CD4-positive, alpha-beta T cell treated with Interleukin-17A for 4 hours (primary cell): ENCODE data around the gene RPH3AL.
"Not testable (repeated sequence)": the region's sequence is repeated elsewhere in the genome, so short reads cannot be mapped to it uniquely, and the experiment has no call there.

ENCODE experiments used
- DNase-seq: peaks from one replicate; pipeline ENCODE4 v3.0.0-alpha.2; 2020; ENCODE audit warnings: mixed read lengths

The RPH3AL gene

DNA sequence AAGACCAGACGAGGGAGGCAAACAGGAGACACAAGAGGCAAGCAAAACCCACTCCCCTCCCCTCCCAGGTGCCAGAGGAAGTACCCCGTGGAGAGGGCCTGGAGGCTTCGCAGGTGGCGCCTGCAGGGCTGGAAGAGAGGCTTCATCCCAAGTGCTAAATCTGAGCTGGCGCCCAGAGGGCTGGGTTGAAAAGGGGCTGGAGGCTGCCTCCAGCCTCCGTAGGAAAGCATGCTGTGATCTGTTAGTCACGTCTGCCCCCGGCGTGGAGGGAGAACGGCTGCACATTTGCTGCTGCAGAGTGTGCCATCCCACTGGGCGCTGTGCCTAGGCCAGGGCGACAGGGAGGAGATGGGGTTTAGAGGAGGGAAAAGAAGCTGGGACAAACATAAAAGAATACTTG lies 16.9 kb downstream of the RPH3AL start:
- DNase-seq: peak; percentile 35

DNA sequence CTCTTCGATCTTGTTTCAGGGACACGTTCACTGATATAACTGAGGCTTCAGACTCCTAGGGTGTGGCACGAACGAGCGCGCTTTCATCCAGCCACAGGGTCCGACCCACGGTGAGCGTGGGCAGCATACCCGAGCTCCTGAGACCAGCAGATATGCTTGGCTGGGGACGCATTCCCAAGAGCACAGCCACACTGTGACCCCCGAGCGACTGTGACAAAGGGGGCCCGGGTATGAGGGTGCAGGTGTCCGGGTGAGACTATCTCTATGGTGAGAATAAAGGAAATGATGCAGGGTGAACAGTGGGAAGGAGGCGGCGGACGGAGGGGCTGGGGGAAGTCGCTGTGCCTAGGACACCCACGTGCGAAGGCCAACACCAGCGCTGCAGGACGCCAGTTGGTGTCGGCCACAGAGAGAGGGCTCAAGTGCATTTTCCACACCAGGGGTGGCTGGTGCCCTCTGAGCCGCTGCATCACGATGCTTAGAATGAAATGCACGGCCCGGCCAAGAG lies 17.6 kb downstream of the RPH3AL start:
- DNase-seq: peak; percentile 13

DNA sequence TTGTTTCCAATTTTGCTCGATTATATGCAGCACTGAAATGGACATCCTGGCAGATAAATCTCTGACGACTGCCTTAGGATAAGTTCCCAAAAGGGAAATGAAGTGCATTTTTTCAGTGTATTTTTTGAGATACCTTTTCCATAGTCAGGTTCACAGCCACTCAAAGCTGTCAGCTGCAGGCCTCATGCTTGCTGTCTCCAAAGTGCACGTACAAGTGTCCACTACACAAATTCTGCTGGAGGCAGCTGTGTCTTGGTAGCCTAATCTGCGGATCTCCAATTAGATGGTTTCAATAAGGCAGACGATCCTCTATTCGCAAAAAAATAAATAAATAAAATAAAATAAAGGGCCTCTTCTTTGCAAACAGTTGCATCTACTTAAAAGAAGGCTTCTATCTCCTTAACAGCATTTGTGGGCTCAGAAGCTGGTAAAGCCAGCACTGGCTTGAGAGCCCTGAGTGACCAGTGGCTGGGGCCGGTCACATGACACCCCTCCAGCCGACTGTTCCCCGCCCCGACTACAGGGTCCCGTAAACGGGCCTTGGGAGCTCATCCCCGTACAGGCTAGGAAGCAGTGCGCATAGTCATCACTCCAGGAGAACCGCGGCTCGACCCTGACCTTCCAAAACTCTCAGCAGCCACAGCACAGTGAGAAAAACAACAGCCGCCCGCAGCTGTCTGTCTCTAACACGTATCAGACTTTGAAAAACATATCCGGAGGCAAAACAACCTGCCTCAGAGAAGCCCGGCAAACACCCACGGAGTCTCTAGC lies 18.8 kb downstream of the RPH3AL start:
- DNase-seq: peak; percentile 60

DNA sequence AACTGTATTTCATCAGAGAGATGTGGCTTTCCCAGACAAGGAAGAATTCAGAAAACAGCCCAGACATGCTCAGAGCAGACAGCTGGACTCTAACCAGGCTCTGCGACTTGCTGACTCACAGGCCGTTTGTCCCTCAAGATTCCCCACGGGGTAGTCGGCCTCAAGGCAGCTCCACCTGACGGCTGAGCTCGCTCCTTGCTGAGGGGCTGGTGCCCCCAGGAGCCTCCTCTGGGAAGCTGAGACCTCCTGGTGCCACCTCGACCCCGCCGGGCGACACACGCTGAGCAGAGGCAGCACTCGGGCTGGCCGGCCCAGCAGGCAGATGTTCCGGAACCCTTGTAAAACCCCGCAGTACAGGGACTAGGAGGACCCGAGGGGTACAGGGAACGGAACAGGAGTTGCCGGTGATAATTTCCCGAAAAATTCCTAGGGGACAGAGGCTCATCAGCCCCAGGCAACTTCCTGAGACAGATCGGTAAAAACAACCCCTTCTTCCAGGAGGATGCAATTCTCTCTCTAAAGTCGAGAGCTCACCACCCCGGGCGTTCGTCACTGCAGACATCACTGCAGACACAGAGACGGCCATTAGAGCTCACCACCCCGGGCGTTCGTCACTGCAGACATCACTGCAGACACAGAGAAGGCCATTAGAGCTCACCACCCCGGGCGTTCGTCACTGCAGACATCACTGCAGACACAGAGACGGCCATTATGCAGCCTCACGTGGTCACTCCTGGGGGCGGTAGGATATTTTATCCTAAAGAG lies 19.9 kb downstream of the RPH3AL start:
- no peak for DNase-seq

DNA sequence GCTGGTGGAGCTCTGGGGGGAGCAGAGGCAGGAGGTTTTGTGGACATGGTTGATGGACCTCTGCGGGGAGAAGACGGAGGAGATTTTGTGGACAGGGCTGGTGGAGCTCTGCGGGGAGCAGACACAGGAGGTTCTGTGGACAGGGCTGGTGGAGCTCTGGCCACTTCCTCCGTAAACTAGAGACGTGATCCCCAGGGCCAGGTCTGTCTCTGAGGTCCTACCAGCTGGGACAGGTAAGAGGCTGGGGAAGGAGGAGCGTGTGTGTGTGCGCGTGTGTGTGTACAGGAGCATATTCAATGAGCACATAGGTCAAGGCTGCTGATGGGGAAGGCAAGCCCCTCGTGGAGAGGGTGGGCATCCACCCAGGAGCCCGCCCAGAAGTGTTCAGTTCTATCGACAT lies 20.6 kb downstream of the RPH3AL start:
- DNase-seq: no peak

- DNase-seq: peak; percentile 62
These were observed 21.5 kb downstream of the RPH3AL start for GRCh38 chr17:330993-331701.

DNA sequence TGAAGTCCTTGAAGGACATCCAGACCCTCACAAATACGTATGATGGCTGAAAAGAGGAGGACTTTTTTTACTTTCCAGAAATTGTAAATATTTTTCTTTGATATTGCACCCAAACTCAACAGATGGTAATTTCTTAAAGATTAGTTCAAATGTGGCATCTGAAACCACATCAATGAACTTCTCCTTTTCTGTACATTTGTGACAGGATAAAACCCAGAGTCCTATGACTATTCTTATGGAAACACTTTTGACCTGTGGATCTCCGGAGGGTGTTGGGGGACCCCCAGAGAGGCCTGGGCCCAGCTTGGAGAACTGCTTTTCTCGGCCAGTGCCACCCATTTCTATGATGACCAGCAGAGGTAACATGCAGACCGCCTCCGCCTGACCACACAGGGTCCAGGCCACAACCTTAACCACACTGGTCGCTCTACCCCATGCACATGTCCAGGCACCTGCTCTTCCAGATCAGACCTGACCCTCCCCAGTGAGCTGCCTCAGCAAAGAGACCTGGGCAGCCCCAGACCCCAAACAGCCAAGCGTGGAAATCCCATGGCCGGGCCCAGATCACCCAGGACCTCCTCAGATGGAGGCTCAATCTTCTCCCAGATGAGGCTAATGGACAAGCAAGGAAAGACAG lies 22.7 kb downstream of the RPH3AL start:
- no peak for DNase-seq

DNA sequence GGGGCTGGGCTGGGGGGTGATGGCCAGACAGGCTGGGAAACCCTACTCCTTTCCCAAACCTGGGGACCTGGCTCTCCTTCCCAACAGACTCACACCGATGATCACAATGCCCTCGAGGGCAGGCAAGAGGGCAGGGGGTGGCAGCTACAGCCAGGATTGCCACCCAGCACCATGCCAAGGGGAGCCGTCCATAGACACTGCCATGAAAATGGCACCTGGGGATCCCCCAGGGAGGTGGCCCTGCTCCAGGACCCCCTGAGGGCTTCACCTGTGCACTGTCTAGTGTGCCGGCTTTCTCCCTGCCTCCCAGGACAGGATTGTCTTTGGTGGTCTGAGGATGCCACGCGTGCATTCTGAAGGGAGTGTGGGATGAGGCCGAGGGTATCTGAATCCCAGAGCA lies 24.6 kb downstream of the RPH3AL start:
- no peak for DNase-seq

DNA sequence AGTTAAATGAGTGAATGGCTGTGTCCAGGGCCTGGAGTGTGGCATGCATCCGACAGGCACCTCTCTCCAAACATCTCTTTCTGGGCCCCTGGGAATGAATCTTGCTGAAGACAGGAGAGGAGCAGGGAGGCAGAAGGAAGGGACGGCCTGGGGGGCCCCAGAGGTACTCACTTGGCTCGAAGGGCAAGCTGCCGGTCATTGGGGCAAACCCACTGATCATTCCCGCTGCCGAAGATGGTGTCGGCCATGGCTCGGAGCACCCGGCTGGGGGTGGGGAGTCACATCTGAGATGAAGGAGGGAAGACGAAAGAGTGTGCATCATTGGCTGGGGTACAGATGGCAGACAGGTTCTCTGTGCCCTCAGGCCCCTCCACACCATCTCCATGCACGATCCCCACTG lies 25.3 kb downstream of the RPH3AL start:
- DNase-seq: no peak

GRCh38 chr17:326010-326621 lies 26.5 kb downstream of the RPH3AL start:
- no peak for DNase-seq

GRCh38 chr17:325270-326009 lies 27.2 kb downstream of the RPH3AL start:
- no peak for DNase-seq

DNA sequence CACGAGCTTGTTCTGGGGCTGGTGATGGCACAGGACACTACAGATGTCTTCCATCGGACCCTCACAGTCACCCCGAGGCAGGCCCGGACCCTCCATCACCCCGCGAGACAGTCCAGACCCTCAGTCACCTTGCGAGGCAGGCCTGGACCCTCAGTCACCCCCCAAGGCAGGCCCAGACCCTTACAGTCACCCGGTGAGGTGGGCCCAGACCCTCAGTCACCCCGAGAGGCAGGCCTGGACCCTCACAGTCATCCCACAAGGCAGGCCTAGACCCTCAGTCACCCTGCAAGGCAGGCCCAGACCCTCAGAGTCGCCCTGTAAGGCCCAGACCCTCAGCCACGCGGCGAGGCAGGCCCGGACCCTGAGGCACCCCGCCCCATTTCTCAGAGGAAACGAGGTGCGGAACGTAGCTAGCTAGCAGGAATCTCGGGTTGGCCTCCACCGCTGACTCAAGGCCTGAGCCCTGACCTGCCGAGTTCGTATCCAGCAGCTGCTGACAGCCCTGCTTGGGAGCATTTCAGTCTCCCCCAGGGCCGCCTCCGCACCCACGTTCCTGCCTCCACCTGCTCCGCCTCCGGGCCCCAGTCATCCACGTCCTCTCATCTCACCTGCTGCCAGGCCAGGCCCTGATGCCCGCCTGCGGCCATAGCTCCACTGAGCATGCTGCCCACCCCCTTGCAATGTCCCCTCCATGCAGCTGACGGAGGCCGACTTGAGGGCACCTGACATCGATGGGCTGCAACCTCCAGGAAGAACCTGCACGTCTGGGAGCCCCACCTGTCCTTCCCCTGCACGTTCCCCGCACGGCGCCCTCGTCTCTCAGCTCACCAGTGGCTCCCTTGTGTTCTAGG lies 28.7 kb downstream of the RPH3AL start:
- no peak for DNase-seq

- no peak for DNase-seq
These were observed 29.4 kb downstream of the RPH3AL start for GRCh38 chr17:323181-323580.

GRCh38 chr17:322006-322780 lies 30.4 kb downstream of the RPH3AL start:
- DNase-seq: no peak

- no peak for DNase-seq
These were observed 31.1 kb downstream of the RPH3AL start for GRCh38 chr17:321386-321941.

DNA sequence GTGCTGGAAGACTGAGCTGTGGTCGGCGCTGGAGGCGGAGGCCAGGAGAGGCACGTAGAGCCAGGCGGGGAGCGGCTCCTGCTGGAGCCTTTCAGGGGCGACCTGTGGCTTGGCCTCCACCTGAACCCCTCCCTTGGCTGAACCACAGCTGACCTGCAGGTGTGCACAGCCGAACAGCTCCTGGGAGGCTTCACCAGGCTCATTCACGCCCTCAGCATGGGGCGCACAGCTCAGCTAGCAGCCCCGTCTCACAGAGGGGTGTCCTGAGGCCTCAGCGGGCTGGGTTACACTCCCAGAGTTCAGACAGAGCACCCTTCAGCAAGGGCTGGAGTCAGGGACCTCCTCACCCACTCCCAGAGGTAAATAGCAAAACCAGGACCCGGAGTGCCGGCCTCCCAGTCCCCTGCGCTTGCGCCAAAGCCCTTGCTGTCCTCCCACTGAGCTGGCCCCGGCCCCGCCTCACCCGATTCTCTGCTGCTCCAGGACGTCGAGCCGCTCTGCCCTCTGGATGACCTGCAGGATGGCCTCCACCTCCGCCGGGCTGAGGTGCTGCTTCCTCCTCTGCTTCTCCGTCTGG lies 31.7 kb downstream of the RPH3AL start:
- no peak for DNase-seq

DNA sequence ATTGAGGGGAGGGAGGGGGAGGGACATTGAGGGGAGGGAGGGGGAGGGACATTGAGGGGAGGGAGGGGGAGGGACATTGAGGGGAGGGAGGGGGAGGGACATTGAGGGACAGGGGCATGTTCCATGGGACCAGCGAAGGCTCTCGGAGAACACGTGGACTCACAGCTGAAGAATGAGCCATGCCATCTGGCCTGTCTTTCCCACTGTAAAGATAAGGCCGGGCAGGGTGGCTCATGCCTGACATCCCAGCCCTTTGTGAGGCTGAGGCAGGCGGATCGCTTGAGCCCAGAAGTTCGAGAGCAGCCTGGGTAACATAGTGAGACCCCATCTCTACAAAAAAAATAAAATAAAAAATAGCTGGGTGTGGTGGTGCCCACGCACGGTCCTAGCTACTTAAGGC lies 32.5 kb downstream of the RPH3AL start:
- no peak for DNase-seq

GRCh38 chr17:319266-319665 lies 33.3 kb downstream of the RPH3AL start:
- no peak for DNase-seq

DNA sequence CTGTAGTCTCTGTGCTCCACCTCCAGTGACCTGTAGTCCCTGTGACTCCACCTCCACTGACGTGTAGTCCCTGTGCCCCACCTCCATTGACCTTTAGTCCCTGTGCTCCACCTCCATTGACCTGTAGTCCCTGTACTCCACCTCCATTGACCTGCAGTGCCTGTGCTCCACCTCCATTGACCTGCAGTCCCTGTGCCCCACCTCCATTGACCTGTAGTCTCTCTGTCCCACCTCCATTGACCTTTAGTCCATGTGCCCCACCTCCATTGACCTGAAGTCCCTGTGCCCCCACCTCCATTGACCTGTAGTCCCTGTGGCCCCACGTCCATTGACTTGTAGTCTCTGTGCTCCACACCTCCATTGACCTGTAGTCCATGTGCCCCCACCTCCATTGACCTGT lies 35.5 kb downstream of the RPH3AL start:
- not testable (repeated sequence) for DNase-seq
